Neural cell (in vitro differentiated cells): Measurements from ENCODE around the gene RTP5. TPM values are rescaled to one million over a fixed set of nuclear protein-coding genes. Genes with fewer than 3 reads are reported as not detected.

Source experiments
- H2AFZ ChIP-seq: fragments of 200-600, 300-800 bp; sonication (generic), shearing (Covaris generic); 2 replicates; pipeline ENCODE4 v1.6.0; 2014; ENCODE audit warnings: low read depth, mild to moderate bottlenecking, antibody characterized with exemption, low read length, moderate library complexity
- H3F3A ChIP-seq: fragments of 200-600 bp; shearing (Covaris generic); 2 replicates; pipeline ENCODE4 v1.6.1; 2016; ENCODE audit warnings: mild to moderate bottlenecking, moderate library complexity, mixed read lengths, antibody characterized with exemption, low read length; ENCODE audit not compliant: insufficient read depth, poor library complexity, severe bottlenecking
- H3K27ac ChIP-seq: fragments of 200-600, 300-800 bp; sonication (generic), shearing (Covaris generic); 2 replicates; pipeline ENCODE4 v1.5.1; 2014; ENCODE audit warnings: mild to moderate bottlenecking, low read length, moderate library complexity
- H3K27me3 ChIP-seq: fragments of 300-800, 200-600 bp; sonication (generic), shearing (Covaris generic); 2 replicates; pipeline ENCODE4 v1.6.0; 2014; ENCODE audit warnings: mild to moderate bottlenecking, low read depth, low read length, moderate library complexity; ENCODE audit not compliant: insufficient read depth
- H3K36me3 ChIP-seq: fragments of 300-800, 200-600 bp; sonication (generic), shearing (Covaris generic); 2 replicates; pipeline ENCODE4 v1.5.1; 2014; ENCODE audit warnings: mild to moderate bottlenecking, antibody characterized with exemption, low read length, moderate library complexity; ENCODE audit not compliant: insufficient read depth
- H3K4me2 ChIP-seq: fragments of 300-800, 200-600 bp; sonication (generic), shearing (Covaris generic); 2 replicates; pipeline ENCODE4 v1.6.0; 2014; ENCODE audit warnings: mild to moderate bottlenecking, low read length
- H3K4me3 ChIP-seq: fragments of 300-800, 200-600 bp; sonication (generic), shearing (Covaris generic); 2 replicates; pipeline ENCODE4 v1.5.1; 2014; ENCODE audit warnings: mild to moderate bottlenecking, low read length, moderate library complexity
- H3K79me2 ChIP-seq: fragments of 200-600 bp; shearing (Covaris generic); replicated peaks from 2 replicates; pipeline ENCODE4 v1.6.0; 2014; ENCODE audit warnings: mild to moderate bottlenecking, low read length, moderate library complexity; ENCODE audit not compliant: insufficient read depth
- H3K9ac ChIP-seq: fragments of 300-800, 200-600 bp; sonication (generic), shearing (Covaris generic); 2 replicates; pipeline ENCODE4 v1.6.1; 2016; ENCODE audit warnings: mild to moderate bottlenecking, low read length, mixed read lengths
- H3K9me2 ChIP-seq: fragments of 200-600 bp; shearing (Covaris generic); 2 replicates; pipeline ENCODE4 v1.6.1; 2016; ENCODE audit warnings: mild to moderate bottlenecking, low read length, mixed read lengths; ENCODE audit not compliant: insufficient read depth
- H3K9me3 ChIP-seq: fragments of 200-600, 300-800 bp; sonication (generic), shearing (Covaris generic); 2 replicates; pipeline ENCODE4 v1.6.1; 2016; ENCODE audit warnings: mild to moderate bottlenecking, mixed run types, low read length, moderate library complexity, mixed read lengths
- H4K20me1 ChIP-seq: fragments of 200-600 bp; shearing (Covaris generic); 2 replicates; pipeline ENCODE4 v1.6.1; 2016; ENCODE audit warnings: mild to moderate bottlenecking, mixed run types; ENCODE audit not compliant: insufficient read depth
- EP300 ChIP-seq: fragments of 450-650 bp; conservative IDR thresholded peaks from 2 replicates; pipeline ENCODE4 v1.6.1; 2014; ENCODE audit warnings: antibody characterized with exemption, mild to moderate bottlenecking, moderate library complexity; ENCODE audit not compliant: poor library complexity, severe bottlenecking
- EZH2 ChIP-seq: fragments of 200-600, 300-800 bp; shearing (Covaris generic), sonication (generic); IDR thresholded peaks from 2 replicates; pipeline ENCODE4 v1.6.1; 2014; ENCODE audit warnings: antibody characterized with exemption, low read length, borderline replicate concordance, mild to moderate bottlenecking; ENCODE audit not compliant: insufficient read depth, poor library complexity, severe bottlenecking
- MXI1 ChIP-seq: fragments of 450-650 bp; conservative IDR thresholded peaks from 2 replicates; pipeline ENCODE4 v1.6.1; 2014; ENCODE audit warnings: antibody characterized with exemption, mild to moderate bottlenecking; ENCODE audit not compliant: poor library complexity, severe bottlenecking
- POLR2AphosphoS5 ChIP-seq: IDR thresholded peaks from 2 replicates; pipeline ENCODE4 v1.6.1; 2012
- RAD21 ChIP-seq: fragments of 450-650 bp; conservative IDR thresholded peaks from 2 replicates; pipeline ENCODE4 v1.6.1; 2014; ENCODE audit warnings: antibody characterized with exemption, mild to moderate bottlenecking, moderate library complexity
- SMC3 ChIP-seq: fragments of 450-650 bp; conservative IDR thresholded peaks from 2 replicates; pipeline ENCODE4 v1.6.1; 2014; ENCODE audit warnings: antibody characterized with exemption, mild to moderate bottlenecking, moderate library complexity; ENCODE audit not compliant: poor library complexity
- TAF1 ChIP-seq: IDR thresholded peaks from 2 replicates; pipeline ENCODE4 v1.6.1; 2012; ENCODE audit warnings: low read depth
- polyA plus RNA-seq: library from polyadenylated mRNA; depleted of rRNA; stranded (reverse); fragments of >200 nt; gene quantifications from 2 replicates; pipeline ENCODE4 v1.2.3, GENCODE V29; 2014
- TF ChIP-seq, protein P1 (sequence below): fragments of 450-650 bp; IDR thresholded peaks from 2 replicates; pipeline ENCODE4 v1.5.1; 2014; ENCODE audit warnings: antibody characterized with exemption, mild to moderate bottlenecking, moderate library complexity; ENCODE audit not compliant: poor library complexity, severe bottlenecking
- TF ChIP-seq, protein P2 (sequence below): IDR thresholded peaks from 2 replicates; pipeline ENCODE4 v1.6.1; 2012; ENCODE audit warnings: borderline replicate concordance

RTP5 gene
- polyA plus RNA-seq, 1 donor from 2014 or later = 1.8 TPM

GRCh38 chr2:241843321-241844065 is 26.0 kb upstream of the RTP5 start:
- Histone ChIP-seq H2AFZ (no peak overlapping the region), H3K4me2 (no peak overlapping the region), H3K4me3 (no peak overlapping the region)

DNA sequence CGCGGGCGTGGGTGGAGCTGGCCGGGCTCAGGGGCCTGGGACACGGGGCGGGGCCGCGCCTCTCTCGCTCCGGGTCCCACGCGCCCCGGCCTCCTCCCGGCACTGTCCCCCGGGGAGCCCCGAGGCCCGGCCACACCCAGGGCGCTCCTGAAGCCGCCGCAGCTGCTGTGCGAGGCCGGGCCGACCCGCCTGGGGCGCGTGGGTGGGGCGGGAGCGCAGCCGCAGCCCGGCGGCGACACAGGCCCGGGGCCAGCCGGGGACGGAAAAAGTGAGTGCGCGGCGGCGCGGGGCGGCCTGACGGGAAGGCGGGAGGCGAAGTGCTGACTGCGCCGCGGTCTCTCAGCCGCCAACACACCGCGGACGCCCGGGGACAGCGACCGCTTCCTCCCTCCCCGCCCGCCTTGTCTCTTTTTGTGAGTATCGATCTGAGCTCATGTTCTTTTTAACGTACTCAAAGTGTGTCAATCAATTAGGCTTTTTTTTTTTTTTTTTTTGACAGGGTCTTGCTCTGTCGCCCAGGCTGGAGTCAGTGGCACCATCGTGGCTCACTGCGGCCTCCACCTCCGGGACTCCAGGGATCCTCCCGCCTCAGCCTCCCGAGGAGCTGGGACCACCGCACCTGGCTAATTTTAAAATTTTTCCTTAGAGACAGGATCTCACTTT is 25.3 kb upstream of the RTP5 start:
- no peaks in the 10 kb centered on the region for H3F3A ChIP-seq
- H3K79me2 ChIP-seq = no peaks in the 10 kb centered on the region
- H3K9me3 ChIP-seq = no peaks in the 10 kb centered on the region
- no peak overlapping the region for H3K4me3 ChIP-seq
- H2AFZ ChIP-seq = no peak overlapping the region
- no peaks in the 10 kb centered on the region for H3K9me2 ChIP-seq
- H3K9ac ChIP-seq = no peak overlapping the region
- H3K36me3 ChIP-seq = no peaks in the 10 kb centered on the region
- H4K20me1 ChIP-seq = no peaks in the 10 kb centered on the region
- H3K27me3 ChIP-seq = peaks cover 4% of the 10 kb centered on the region
- H3K27ac ChIP-seq = no peak overlapping the region
- H3K4me2 ChIP-seq = no peak overlapping the region
- TF ChIP-seq EP300 (no peak), POLR2AphosphoS5 (no peak), EZH2 (no peak), MXI1 (no peak), RAD21 (no peak), SMC3 (no peak)
- TF ChIP-seq, protein P1, sequence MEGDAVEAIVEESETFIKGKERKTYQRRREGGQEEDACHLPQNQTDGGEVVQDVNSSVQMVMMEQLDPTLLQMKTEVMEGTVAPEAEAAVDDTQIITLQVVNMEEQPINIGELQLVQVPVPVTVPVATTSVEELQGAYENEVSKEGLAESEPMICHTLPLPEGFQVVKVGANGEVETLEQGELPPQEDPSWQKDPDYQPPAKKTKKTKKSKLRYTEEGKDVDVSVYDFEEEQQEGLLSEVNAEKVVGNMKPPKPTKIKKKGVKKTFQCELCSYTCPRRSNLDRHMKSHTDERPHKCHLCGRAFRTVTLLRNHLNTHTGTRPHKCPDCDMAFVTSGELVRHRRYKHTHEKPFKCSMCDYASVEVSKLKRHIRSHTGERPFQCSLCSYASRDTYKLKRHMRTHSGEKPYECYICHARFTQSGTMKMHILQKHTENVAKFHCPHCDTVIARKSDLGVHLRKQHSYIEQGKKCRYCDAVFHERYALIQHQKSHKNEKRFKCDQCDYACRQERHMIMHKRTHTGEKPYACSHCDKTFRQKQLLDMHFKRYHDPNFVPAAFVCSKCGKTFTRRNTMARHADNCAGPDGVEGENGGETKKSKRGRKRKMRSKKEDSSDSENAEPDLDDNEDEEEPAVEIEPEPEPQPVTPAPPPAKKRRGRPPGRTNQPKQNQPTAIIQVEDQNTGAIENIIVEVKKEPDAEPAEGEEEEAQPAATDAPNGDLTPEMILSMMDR = no peak
- TF ChIP-seq, protein P2, sequence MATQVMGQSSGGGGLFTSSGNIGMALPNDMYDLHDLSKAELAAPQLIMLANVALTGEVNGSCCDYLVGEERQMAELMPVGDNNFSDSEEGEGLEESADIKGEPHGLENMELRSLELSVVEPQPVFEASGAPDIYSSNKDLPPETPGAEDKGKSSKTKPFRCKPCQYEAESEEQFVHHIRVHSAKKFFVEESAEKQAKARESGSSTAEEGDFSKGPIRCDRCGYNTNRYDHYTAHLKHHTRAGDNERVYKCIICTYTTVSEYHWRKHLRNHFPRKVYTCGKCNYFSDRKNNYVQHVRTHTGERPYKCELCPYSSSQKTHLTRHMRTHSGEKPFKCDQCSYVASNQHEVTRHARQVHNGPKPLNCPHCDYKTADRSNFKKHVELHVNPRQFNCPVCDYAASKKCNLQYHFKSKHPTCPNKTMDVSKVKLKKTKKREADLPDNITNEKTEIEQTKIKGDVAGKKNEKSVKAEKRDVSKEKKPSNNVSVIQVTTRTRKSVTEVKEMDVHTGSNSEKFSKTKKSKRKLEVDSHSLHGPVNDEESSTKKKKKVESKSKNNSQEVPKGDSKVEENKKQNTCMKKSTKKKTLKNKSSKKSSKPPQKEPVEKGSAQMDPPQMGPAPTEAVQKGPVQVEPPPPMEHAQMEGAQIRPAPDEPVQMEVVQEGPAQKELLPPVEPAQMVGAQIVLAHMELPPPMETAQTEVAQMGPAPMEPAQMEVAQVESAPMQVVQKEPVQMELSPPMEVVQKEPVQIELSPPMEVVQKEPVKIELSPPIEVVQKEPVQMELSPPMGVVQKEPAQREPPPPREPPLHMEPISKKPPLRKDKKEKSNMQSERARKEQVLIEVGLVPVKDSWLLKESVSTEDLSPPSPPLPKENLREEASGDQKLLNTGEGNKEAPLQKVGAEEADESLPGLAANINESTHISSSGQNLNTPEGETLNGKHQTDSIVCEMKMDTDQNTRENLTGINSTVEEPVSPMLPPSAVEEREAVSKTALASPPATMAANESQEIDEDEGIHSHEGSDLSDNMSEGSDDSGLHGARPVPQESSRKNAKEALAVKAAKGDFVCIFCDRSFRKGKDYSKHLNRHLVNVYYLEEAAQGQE = no peak

More at GRCh38 chr2:241843321-241844065, 26.0 kb upstream of the RTP5 start:
- Histone ChIP-seq H3K9ac (no peak overlapping the region), H3K36me3 (no peaks in the 10 kb centered on the region), H3K9me2 (no peaks in the 10 kb centered on the region), H4K20me1 (no peaks in the 10 kb centered on the region), H3K27ac (no peak overlapping the region), H3K9me3 (no peaks in the 10 kb centered on the region), H3K27me3 (peaks cover 4% of the 10 kb centered on the region), H3F3A (no peaks in the 10 kb centered on the region), H3K79me2 (no peaks in the 10 kb centered on the region)
- TF ChIP-seq RAD21 (no peak), TAF1 (no peak), MXI1 (no peak), POLR2AphosphoS5 (no peak), EZH2 (no peak), EP300 (no peak), SMC3 (no peak)
- TF ChIP-seq, protein P2 = no peak
- TF ChIP-seq, protein P1 = no peak
